Measurements from ENCODE around the gene DNTTIP2.

DNTTIP2 gene

GRCh38 chr1:93821423-93822144, 57.4 kb downstream of the DNTTIP2 start:
- no peak for DNase-seq (ENCODE audit: low read depth)
- TF ChIP-seq CTCF (IDR thresholded peaks at IDR 0.05; ENCODE audit: control insufficient read depth, extremely low read depth, insufficient read depth), result no peak
- no peak overlapping the region for H3K4me3 ChIP-seq (ENCODE audit: low read depth, low read length)

- TF ChIP-seq CTCF (IDR thresholded peaks at IDR 0.05; ENCODE audit: control insufficient read depth, extremely low read depth, insufficient read depth), result no peak
- no peak overlapping the region for H3K4me3 ChIP-seq (ENCODE audit: low read depth, low read length)
Observed at GRCh38 chr1:93820554-93821422, 58.2 kb downstream of the DNTTIP2 start.

GRCh38 chr1:93818570-93818959, 60.4 kb downstream of the DNTTIP2 start:
- no peak for TF ChIP-seq CTCF (IDR thresholded peaks at IDR 0.05; ENCODE audit: control insufficient read depth, extremely low read depth, insufficient read depth)
- no peak for DNase-seq (ENCODE audit: low read depth)
- no peak overlapping the region for H3K4me3 ChIP-seq (ENCODE audit: low read depth, low read length)

More at GRCh38 chr1:93820554-93821422, 58.2 kb downstream of the DNTTIP2 start:
- no peak for DNase-seq (ENCODE audit: low read depth)

GRCh38 chr1:93817819-93818569, 61.0 kb downstream of the DNTTIP2 start:
- no peak for DNase-seq (ENCODE audit: low read depth)
- TF ChIP-seq CTCF (IDR thresholded peaks at IDR 0.05; ENCODE audit: control insufficient read depth, extremely low read depth, insufficient read depth), result no peak
- H3K4me3 ChIP-seq (ENCODE audit: low read depth, low read length), result no peak overlapping the region

GRCh38 chr1:93816970-93817678, 61.9 kb downstream of the DNTTIP2 start:
- TF ChIP-seq CTCF (IDR thresholded peaks at IDR 0.05; ENCODE audit: control insufficient read depth, extremely low read depth, insufficient read depth), result no peak
- no peak overlapping the region for H3K4me3 ChIP-seq (ENCODE audit: low read depth, low read length)
- DNase-seq (ENCODE audit: low read depth), result no peak
